Measurements from ENCODE around the gene SIX6. TPM values are rescaled to one million over a fixed set of nuclear protein-coding genes. Genes with fewer than 3 reads are reported as not detected.
A peak's percentile ranks its signal among the peaks of the same experiment; 100 is the strongest.

The SIX6 gene
- total RNA-seq, 1 experiment from 2014 or later: not detected

GRCh38 chr14:60506985-60507829 lies 1.7 kb upstream of the SIX6 start:
- Histone ChIP-seq H3K27me3 (ENCODE audit: insufficient read depth, low read length) (peaks cover 76% of the 10 kb centered on the region), H3K4ac (ENCODE audit: low read depth, low read length) (no peak overlapping the region), H2AFZ (ENCODE audit: low read length) (no peak overlapping the region)

More at GRCh38 chr14:60506985-60507829, 1.7 kb upstream of the SIX6 start:
- Histone ChIP-seq H3K4me1 (ENCODE audit: insufficient read depth, low read length) (no peaks in the 10 kb centered on the region; the same call in 1 of the 2 replicates), H3T11ph (ENCODE audit: low read length) (no peak overlapping the region), H3K79me2 (ENCODE audit: insufficient read depth, low read length) (no peaks in the 10 kb centered on the region), H2BK120ac (ENCODE audit: low read depth, low read length, poor library complexity, severe bottlenecking) (no peak overlapping the region), H2BK5ac (ENCODE audit: insufficient read length, low read length) (no peak overlapping the region), H3K23ac (ENCODE audit: insufficient read length, low read depth, low read length) (no peak overlapping the region), H3K14ac (ENCODE audit: insufficient read depth, low read length) (no peak overlapping the region), H3K18ac (ENCODE audit: insufficient read length, low read depth, low read length) (no peak overlapping the region), H3K27ac (ENCODE audit: insufficient read length, low read depth, low read length) (no peak overlapping the region), H2BK20ac (ENCODE audit: low read depth, low read length, poor library complexity, severe bottlenecking) (no peak overlapping the region), H3K9ac (ENCODE audit: extremely low read depth, insufficient read length, low read length) (no peak overlapping the region), H4K8ac (replicated peaks; ENCODE audit: insufficient read length, low read depth, low read length) (no peak overlapping the region), H3K4me2 (ENCODE audit: insufficient read depth, insufficient read length, low read length) (peak overlapping the region; percentile 66), H3K9me3 (ENCODE audit: control insufficient read depth, low read depth, low read length) (no peaks in the 10 kb centered on the region), H3K23me2 (ENCODE audit: insufficient read length, low read depth, low read length, poor library complexity, severe bottlenecking) (peaks cover 16% of the 10 kb centered on the region), H3K79me1 (ENCODE audit: insufficient read depth, low read depth, low read length, poor library complexity, severe bottlenecking) (no peaks in the 10 kb centered on the region), H2BK12ac (ENCODE audit: insufficient read length, low read depth, low read length) (no peak overlapping the region), H2BK15ac (ENCODE audit: low read depth, low read length) (no peak overlapping the region), H3K56ac (ENCODE audit: insufficient read length, low read depth, low read length) (no peak overlapping the region), H2AK5ac (ENCODE audit: insufficient read length, low read length) (no peak overlapping the region), H4K20me1 (ENCODE audit: control insufficient read depth, insufficient read depth, insufficient read length) (peaks cover 4% of the 10 kb centered on the region), H4K5ac (ENCODE audit: insufficient read length, low read depth, low read length) (no peak overlapping the region), H4K91ac (ENCODE audit: insufficient read length, low read depth, low read length) (no peak overlapping the region)
- TF ChIP-seq CTCF (conservative IDR thresholded peaks at IDR 0.05): no peak
- no CpG with 5 or more reads among the region's 48 CpGs for WGBS (ENCODE audit: extremely low coverage, insufficient read length, low lambda C conversion rate)
- Mint-ChIP-seq H3K9me3 (peaks cover 3 to 10% of the 10 kb centered on the region in 2 experiments; a peak in 1 of 5 replicates), H3K4me3 (peak overlapping the region; percentile 36 to 85), H3K36me3 (ENCODE audit: insufficient read depth in 1 of 3, low read depth in 3 of 3) (no peaks in the 10 kb centered on the region), H3K27ac (no peak overlapping the region), H3K4me1 (peaks cover 29 to 51% of the 10 kb centered on the region in 2 experiments), H3K27me3 (ENCODE audit: low read depth) (peaks cover 100% of the 10 kb centered on the region)
- DNase-seq: peak; percentile 41
